ENCODE results near the gene HM13.

- no peak for TF ChIP-seq POLR2A (IDR thresholded peaks at IDR 0.05)
- TF ChIP-seq, protein P1, sequence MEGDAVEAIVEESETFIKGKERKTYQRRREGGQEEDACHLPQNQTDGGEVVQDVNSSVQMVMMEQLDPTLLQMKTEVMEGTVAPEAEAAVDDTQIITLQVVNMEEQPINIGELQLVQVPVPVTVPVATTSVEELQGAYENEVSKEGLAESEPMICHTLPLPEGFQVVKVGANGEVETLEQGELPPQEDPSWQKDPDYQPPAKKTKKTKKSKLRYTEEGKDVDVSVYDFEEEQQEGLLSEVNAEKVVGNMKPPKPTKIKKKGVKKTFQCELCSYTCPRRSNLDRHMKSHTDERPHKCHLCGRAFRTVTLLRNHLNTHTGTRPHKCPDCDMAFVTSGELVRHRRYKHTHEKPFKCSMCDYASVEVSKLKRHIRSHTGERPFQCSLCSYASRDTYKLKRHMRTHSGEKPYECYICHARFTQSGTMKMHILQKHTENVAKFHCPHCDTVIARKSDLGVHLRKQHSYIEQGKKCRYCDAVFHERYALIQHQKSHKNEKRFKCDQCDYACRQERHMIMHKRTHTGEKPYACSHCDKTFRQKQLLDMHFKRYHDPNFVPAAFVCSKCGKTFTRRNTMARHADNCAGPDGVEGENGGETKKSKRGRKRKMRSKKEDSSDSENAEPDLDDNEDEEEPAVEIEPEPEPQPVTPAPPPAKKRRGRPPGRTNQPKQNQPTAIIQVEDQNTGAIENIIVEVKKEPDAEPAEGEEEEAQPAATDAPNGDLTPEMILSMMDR (IDR thresholded peaks at IDR 0.05) = no peak
Observed at GRCh38 chr20:31590717-31591225, 76.5 kb downstream of the HM13 start.

Measured in testis (tissue), 2 donors.